ENCODE measurements around the gene LPAR1. TPM values are rescaled to one million over a fixed set of nuclear protein-coding genes. Genes with fewer than 3 reads are reported as not detected.

LPAR1 gene
- total RNA-seq, 5 donors from 2014 or later (not counting 1 experiment from before 2014, with no cell fraction given) = 0.26 to 0.47 (median 0.41) TPM; not detected in 2

DNA sequence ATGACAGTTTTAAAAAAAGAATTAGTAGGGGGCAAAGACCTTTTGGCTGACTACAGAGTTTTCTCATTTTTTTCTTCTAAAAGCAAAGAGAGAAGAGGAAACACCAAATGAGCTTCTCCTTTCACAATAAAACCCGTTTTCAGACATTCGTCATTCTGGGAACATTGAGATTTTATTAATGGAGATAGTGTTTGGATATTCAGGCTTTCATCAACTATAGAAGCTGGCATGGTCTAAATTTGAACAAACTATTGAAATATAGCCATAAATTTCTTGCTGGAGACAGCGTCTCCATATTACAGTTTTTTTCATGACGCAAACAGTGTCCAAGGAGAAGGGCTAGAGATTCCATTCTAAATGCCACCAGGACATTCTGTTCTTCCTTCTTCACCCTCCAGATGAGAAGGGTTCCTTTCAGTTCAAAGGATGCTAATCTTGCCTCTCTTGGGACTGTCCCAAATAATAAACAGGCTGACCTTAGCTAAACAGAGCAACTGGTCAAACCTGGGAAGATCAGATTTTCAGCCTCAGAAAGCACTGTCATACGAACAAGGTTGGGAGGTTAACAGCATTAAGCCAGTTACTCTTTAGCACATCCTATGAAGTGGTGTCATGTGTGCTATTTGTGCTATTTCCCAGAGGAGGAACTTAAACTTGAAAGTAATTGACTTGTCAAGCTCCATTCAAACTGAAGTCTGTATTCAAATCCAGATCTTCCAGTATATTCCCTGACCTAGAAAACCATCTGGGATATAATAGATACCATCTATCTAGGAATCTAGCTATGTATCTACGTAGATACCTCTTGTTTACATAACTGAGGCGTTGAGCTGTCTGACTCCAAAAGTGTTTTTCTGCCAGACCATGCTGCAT is 125.6 kb downstream of the LPAR1 start:
- no CpG with 5 or more reads among the region's 7 CpGs for WGBS (ENCODE audit: insufficient coverage)
- Mint-ChIP-seq H3K9me3 (peaks cover 20 to 27% (median 22%) of the 10 kb centered on the region in 3 donors), H3K27ac (no peak overlapping the region), H3K36me3 (no peaks in the 10 kb centered on the region), H3K4me1 (no peaks in the 10 kb centered on the region), H3K4me3 (no peak overlapping the region), H3K27me3 (no peaks in the 10 kb centered on the region)
- Histone ChIP-seq H3K27me3 (replicated peaks in 1 of 2; ENCODE audit: control insufficient read depth in 2 of 2, extremely low read depth in 1 of 2, insufficient read depth in 2 of 2, low read length in 1 of 2) (no peaks in the 10 kb centered on the region), H3K27ac (ENCODE audit: low read length) (no peak overlapping the region), H3K4me1 (ENCODE audit: control insufficient read depth in 1 of 2, extremely low read depth in 1 of 2, insufficient read depth in 2 of 2, low read length in 2 of 2) (no peaks in the 10 kb centered on the region), H3K36me3 (ENCODE audit: control insufficient read depth in 2 of 2, extremely low read depth in 1 of 2, insufficient read depth in 1 of 2, low read length in 1 of 2) (no peaks in the 10 kb centered on the region), H3K4me3 (ENCODE audit: control insufficient read depth in 1 of 2, extremely low read depth in 1 of 2, low read length in 1 of 2) (no peak overlapping the region), H3K9me3 (no peaks in the 10 kb centered on the region)
- DNase-seq (no peak), ATAC-seq (replicated peaks in 1 of 4) (no peak)
- CTCF ChIA-PET = no interaction called here
- POLR2A ChIA-PET = no interaction called here

DNA sequence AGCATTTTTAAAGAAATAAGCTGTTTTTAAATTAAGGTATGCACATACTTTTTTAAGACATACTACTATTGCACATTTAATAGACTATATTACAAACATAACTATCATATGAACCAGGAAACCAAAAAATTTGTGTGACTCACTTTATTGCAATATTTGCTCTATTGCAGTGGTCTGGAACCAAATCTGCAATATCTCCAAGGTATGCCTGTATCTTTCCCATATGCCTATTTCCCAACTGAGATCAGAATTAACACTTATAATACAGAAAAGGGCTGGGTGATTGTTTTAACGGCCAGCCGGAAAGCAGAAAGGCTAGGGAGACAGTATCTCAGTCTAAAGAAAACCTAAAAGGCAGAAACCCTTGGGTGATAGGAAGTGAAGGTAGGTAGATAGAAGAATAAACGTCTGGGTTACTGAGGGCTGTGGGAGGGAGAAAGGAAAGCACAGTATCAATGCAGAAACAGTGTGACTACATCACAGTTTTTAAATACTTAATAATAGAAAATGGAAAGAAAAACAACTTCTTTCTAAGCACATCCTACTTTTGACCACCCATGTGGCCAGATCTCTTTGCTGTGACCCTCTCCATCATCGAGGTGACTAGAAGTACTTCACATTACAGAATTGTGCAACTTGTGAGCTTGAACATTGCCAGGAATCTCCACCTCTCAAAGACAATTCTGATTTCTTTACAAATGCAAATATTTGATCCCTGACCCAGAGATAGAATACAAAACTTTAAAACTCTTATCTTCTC is 126.4 kb downstream of the LPAR1 start:
- no peak for DNase-seq

DNA sequence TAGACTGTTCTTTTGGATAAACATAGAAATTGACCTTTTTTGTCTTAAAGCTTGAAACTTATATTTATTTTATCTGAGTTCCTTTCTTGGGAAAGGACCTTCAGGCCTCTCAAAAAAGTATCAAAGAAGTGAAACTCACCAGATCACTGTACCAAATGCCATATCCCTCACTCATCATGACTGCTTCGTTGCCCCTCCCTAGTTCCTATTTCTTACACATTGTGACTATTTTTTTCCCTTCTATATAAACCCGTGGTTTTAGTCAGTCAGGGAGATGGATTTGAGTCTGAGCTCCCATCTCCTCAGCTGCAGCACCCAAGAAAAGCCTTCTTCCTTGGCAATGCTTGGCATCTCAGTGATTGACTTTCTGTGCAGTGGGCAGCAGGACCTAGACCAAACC is 129.4 kb downstream of the LPAR1 start:
- no peak overlapping the region for H3K27ac Mint-ChIP-seq
- no peak overlapping the region for H3K27ac ChIP-seq (ENCODE audit: low read length)
- H3K4me1 Mint-ChIP-seq = no peaks in the 10 kb centered on the region
- no peaks in the 10 kb centered on the region for H3K36me3 ChIP-seq (ENCODE audit: control insufficient read depth in 2 of 2, extremely low read depth in 1 of 2, insufficient read depth in 1 of 2, low read length in 1 of 2)
- H3K9me3 Mint-ChIP-seq = peaks cover 16 to 25% (median 20%) of the 10 kb centered on the region in 3 donors
- ChIA-PET POLR2A (no interaction called here), CTCF (no interaction called here)
- no peaks in the 10 kb centered on the region for H3K9me3 ChIP-seq
- no peak for DNase-seq
- H3K4me3 ChIP-seq (ENCODE audit: control insufficient read depth in 1 of 2, extremely low read depth in 1 of 2, low read length in 1 of 2) = no peak overlapping the region
- no peaks in the 10 kb centered on the region for H3K27me3 ChIP-seq (replicated peaks in 1 of 2; ENCODE audit: control insufficient read depth in 2 of 2, extremely low read depth in 1 of 2, insufficient read depth in 2 of 2, low read length in 1 of 2)
- H3K27me3 Mint-ChIP-seq = no peaks in the 10 kb centered on the region
- no peaks in the 10 kb centered on the region for H3K4me1 ChIP-seq (ENCODE audit: control insufficient read depth in 1 of 2, extremely low read depth in 1 of 2, insufficient read depth in 2 of 2, low read length in 2 of 2)
- no peaks in the 10 kb centered on the region for H3K36me3 Mint-ChIP-seq
- no CpG with 5 or more reads among the region's 2 CpGs for WGBS (ENCODE audit: insufficient coverage)
- no peak overlapping the region for H3K4me3 Mint-ChIP-seq
- no peak for ATAC-seq (replicated peaks in 1 of 4)

More for the DNA sequence above, 126.4 kb downstream of the LPAR1 start:
- H3K27me3 Mint-ChIP-seq = no peaks in the 10 kb centered on the region
- H3K4me1 ChIP-seq (ENCODE audit: control insufficient read depth in 1 of 2, extremely low read depth in 1 of 2, insufficient read depth in 2 of 2, low read length in 2 of 2) = no peaks in the 10 kb centered on the region
- H3K4me3 ChIP-seq (ENCODE audit: control insufficient read depth in 1 of 2, extremely low read depth in 1 of 2, low read length in 1 of 2) = no peak overlapping the region
- no peak overlapping the region for H3K27ac ChIP-seq (ENCODE audit: low read length)
- H3K36me3 Mint-ChIP-seq = no peaks in the 10 kb centered on the region
- no peak for ATAC-seq (replicated peaks in 1 of 4)
- H3K36me3 ChIP-seq (ENCODE audit: control insufficient read depth in 2 of 2, extremely low read depth in 1 of 2, insufficient read depth in 1 of 2, low read length in 1 of 2) = no peaks in the 10 kb centered on the region
- no peaks in the 10 kb centered on the region for H3K9me3 ChIP-seq
- ChIA-PET POLR2A (no interaction called here), CTCF (no interaction called here)
- no peaks in the 10 kb centered on the region for H3K4me1 Mint-ChIP-seq
- H3K27ac Mint-ChIP-seq = no peak overlapping the region
- peaks cover 20 to 27% (median 22%) of the 10 kb centered on the region in 3 donors for H3K9me3 Mint-ChIP-seq
- H3K4me3 Mint-ChIP-seq = no peak overlapping the region
- H3K27me3 ChIP-seq (replicated peaks in 1 of 2; ENCODE audit: control insufficient read depth in 2 of 2, extremely low read depth in 1 of 2, insufficient read depth in 2 of 2, low read length in 1 of 2) = no peaks in the 10 kb centered on the region
- WGBS (ENCODE audit: insufficient coverage) = 70% methylated on average over 2 of the region's 4 CpGs

DNA sequence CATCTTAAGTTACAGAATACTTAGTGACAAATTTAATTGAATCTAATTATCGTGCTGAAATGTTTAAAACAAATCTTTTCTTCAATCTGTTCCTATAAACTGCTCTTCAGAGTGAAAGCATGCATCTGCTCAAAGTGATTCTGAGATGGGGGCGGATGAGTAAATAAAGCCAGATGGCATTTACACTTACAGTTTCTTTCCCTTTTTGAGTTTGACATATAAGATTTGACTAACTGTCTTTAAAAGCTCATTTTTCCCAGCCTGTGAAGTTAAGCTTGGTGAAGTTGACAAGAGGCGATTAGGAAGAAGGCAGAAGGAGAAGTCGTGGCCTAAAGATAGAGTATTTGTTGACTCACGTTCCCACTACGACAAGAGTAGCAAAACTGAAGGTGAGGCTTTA is 137.4 kb downstream of the LPAR1 start:
- no peaks in the 10 kb centered on the region for H3K27me3 ChIP-seq (replicated peaks in 1 of 2; ENCODE audit: control insufficient read depth in 2 of 2, extremely low read depth in 1 of 2, insufficient read depth in 2 of 2, low read length in 1 of 2)
- H3K4me3 Mint-ChIP-seq = no peak overlapping the region
- ChIA-PET POLR2A (no interaction called here), CTCF (no interaction called here)
- H3K36me3 ChIP-seq (ENCODE audit: control insufficient read depth in 2 of 2, extremely low read depth in 1 of 2, insufficient read depth in 1 of 2, low read length in 1 of 2) = no peaks in the 10 kb centered on the region
- H3K4me1 Mint-ChIP-seq = no peaks in the 10 kb centered on the region
- DNase-seq (no peak), ATAC-seq (replicated peaks in 1 of 4) (no peak)
- 87% methylated on average over 3 of the region's 6 CpGs for WGBS (ENCODE audit: insufficient coverage)
- H3K27ac ChIP-seq (ENCODE audit: low read length) = no peak overlapping the region
- peaks cover 16 to 28% (median 21%) of the 10 kb centered on the region in 3 donors for H3K9me3 Mint-ChIP-seq
- H3K27me3 Mint-ChIP-seq = no peaks in the 10 kb centered on the region
- H3K36me3 Mint-ChIP-seq = no peaks in the 10 kb centered on the region
- H3K4me3 ChIP-seq (ENCODE audit: control insufficient read depth in 1 of 2, extremely low read depth in 1 of 2, low read length in 1 of 2) = no peak overlapping the region
- H3K27ac Mint-ChIP-seq = no peak overlapping the region
- H3K4me1 ChIP-seq (ENCODE audit: control insufficient read depth in 1 of 2, extremely low read depth in 1 of 2, insufficient read depth in 2 of 2, low read length in 2 of 2) = no peaks in the 10 kb centered on the region
- no peaks in the 10 kb centered on the region for H3K9me3 ChIP-seq

DNA sequence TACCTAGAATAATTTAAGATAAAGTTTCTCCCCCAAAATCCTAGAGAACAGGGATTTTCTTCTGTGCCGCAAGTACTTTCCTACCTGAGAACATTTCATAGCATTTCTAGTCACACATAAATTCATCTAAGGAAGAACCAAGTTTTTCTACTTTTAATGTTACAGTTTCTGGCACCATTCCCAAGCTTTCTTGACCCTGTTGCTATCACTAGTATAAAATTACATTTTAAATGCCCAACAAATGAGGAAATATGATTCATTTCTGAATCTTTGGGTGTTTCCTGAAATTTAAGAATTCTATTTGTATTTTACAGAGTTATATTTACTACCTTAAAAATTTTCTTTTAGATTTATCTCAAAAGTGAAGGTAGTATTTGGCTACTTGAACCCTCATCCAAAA is 137.8 kb downstream of the LPAR1 start:
- no peaks in the 10 kb centered on the region for H3K9me3 ChIP-seq
- Mint-ChIP-seq H3K27me3 (no peaks in the 10 kb centered on the region), H3K9me3 (peaks cover 16 to 28% (median 21%) of the 10 kb centered on the region in 3 donors), H3K36me3 (no peaks in the 10 kb centered on the region), H3K27ac (no peak overlapping the region), H3K4me1 (no peaks in the 10 kb centered on the region), H3K4me3 (no peak overlapping the region)
- DNase-seq (no peak), ATAC-seq (replicated peaks in 1 of 4) (no peak)
- H3K4me1 ChIP-seq (ENCODE audit: control insufficient read depth in 1 of 2, extremely low read depth in 1 of 2, insufficient read depth in 2 of 2, low read length in 2 of 2) = no peaks in the 10 kb centered on the region
- ChIA-PET POLR2A (no interaction called here), CTCF (no interaction called here)
- H3K27me3 ChIP-seq (replicated peaks in 1 of 2; ENCODE audit: control insufficient read depth in 2 of 2, extremely low read depth in 1 of 2, insufficient read depth in 2 of 2, low read length in 1 of 2) = no peaks in the 10 kb centered on the region
- no peak overlapping the region for H3K4me3 ChIP-seq (ENCODE audit: control insufficient read depth in 1 of 2, extremely low read depth in 1 of 2, low read length in 1 of 2)
- 100% methylated on average over 1 of the region's 1 CpG for WGBS (ENCODE audit: insufficient coverage)
- no peak overlapping the region for H3K27ac ChIP-seq (ENCODE audit: low read length)
- H3K36me3 ChIP-seq (ENCODE audit: control insufficient read depth in 2 of 2, extremely low read depth in 1 of 2, insufficient read depth in 1 of 2, low read length in 1 of 2) = no peaks in the 10 kb centered on the region

DNA sequence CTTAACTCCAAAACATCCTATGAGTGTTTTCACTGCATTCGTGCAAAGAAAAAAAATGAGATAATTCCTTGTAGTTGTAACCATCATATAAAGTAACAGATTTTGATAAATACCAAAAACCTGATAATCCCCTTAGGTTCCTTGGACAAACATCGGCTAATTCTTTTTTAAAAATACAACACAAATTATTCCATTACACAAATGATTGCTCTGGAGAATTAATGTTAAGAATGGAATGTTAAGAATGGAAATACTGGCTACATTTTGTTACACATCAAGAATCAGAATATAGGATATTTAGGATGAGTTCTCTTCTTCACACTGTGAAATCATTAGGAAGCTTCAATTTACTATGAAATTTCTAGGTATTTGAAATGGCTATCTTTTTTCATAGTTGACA is 139.4 kb downstream of the LPAR1 start:
- DNase-seq = no peak
- Histone ChIP-seq H3K9me3 (no peaks in the 10 kb centered on the region), H3K27me3 (replicated peaks in 1 of 2; ENCODE audit: control insufficient read depth in 2 of 2, extremely low read depth in 1 of 2, insufficient read depth in 2 of 2, low read length in 1 of 2) (no peaks in the 10 kb centered on the region), H3K4me3 (ENCODE audit: control insufficient read depth in 1 of 2, extremely low read depth in 1 of 2, low read length in 1 of 2) (no peak overlapping the region), H3K27ac (ENCODE audit: low read length) (no peak overlapping the region), H3K4me1 (ENCODE audit: control insufficient read depth in 1 of 2, extremely low read depth in 1 of 2, insufficient read depth in 2 of 2, low read length in 2 of 2) (no peaks in the 10 kb centered on the region), H3K36me3 (ENCODE audit: control insufficient read depth in 2 of 2, extremely low read depth in 1 of 2, insufficient read depth in 1 of 2, low read length in 1 of 2) (no peaks in the 10 kb centered on the region)
- CTCF ChIA-PET = no interaction called here
- no peak overlapping the region for H3K27ac Mint-ChIP-seq
- no peaks in the 10 kb centered on the region for H3K27me3 Mint-ChIP-seq
- H3K4me1 Mint-ChIP-seq = no peaks in the 10 kb centered on the region
- POLR2A ChIA-PET = no interaction called here
- H3K36me3 Mint-ChIP-seq = no peaks in the 10 kb centered on the region
- no peak for ATAC-seq (replicated peaks in 1 of 4)
- H3K4me3 Mint-ChIP-seq = no peak overlapping the region
- no CpG with 5 or more reads among the region's 2 CpGs for WGBS (ENCODE audit: insufficient coverage)
- peaks cover 16 to 24% (median 18%) of the 10 kb centered on the region in 3 donors for H3K9me3 Mint-ChIP-seq
